Neural cell (in vitro differentiated cells): ENCODE measurements around the gene SFT2D1. TPM values are rescaled to one million over a fixed set of nuclear protein-coding genes. Genes with fewer than 3 reads are reported as not detected.

ENCODE experiments used
- H2AFZ ChIP-seq: fragments of 200-600, 300-800 bp; sonication (generic), shearing (Covaris generic); 2 replicates; pipeline ENCODE4 v1.6.0; 2014; ENCODE audit warnings: low read depth, mild to moderate bottlenecking, antibody characterized with exemption, low read length, moderate library complexity
- H3F3A ChIP-seq: fragments of 200-600 bp; shearing (Covaris generic); 2 replicates; pipeline ENCODE4 v1.6.1; 2016; ENCODE audit warnings: mild to moderate bottlenecking, moderate library complexity, mixed read lengths, antibody characterized with exemption, low read length; ENCODE audit not compliant: insufficient read depth, poor library complexity, severe bottlenecking
- H3K27ac ChIP-seq: fragments of 200-600, 300-800 bp; sonication (generic), shearing (Covaris generic); 2 replicates; pipeline ENCODE4 v1.5.1; 2014; ENCODE audit warnings: mild to moderate bottlenecking, low read length, moderate library complexity
- H3K27me3 ChIP-seq: fragments of 300-800, 200-600 bp; sonication (generic), shearing (Covaris generic); 2 replicates; pipeline ENCODE4 v1.6.0; 2014; ENCODE audit warnings: mild to moderate bottlenecking, low read depth, low read length, moderate library complexity; ENCODE audit not compliant: insufficient read depth
- H3K36me3 ChIP-seq: fragments of 300-800, 200-600 bp; sonication (generic), shearing (Covaris generic); 2 replicates; pipeline ENCODE4 v1.5.1; 2014; ENCODE audit warnings: mild to moderate bottlenecking, antibody characterized with exemption, low read length, moderate library complexity; ENCODE audit not compliant: insufficient read depth
- H3K4me2 ChIP-seq: fragments of 300-800, 200-600 bp; sonication (generic), shearing (Covaris generic); 2 replicates; pipeline ENCODE4 v1.6.0; 2014; ENCODE audit warnings: mild to moderate bottlenecking, low read length
- H3K4me3 ChIP-seq: fragments of 300-800, 200-600 bp; sonication (generic), shearing (Covaris generic); 2 replicates; pipeline ENCODE4 v1.5.1; 2014; ENCODE audit warnings: mild to moderate bottlenecking, low read length, moderate library complexity
- H3K79me2 ChIP-seq: fragments of 200-600 bp; shearing (Covaris generic); replicated peaks from 2 replicates; pipeline ENCODE4 v1.6.0; 2014; ENCODE audit warnings: mild to moderate bottlenecking, low read length, moderate library complexity; ENCODE audit not compliant: insufficient read depth
- H3K9ac ChIP-seq: fragments of 300-800, 200-600 bp; sonication (generic), shearing (Covaris generic); 2 replicates; pipeline ENCODE4 v1.6.1; 2016; ENCODE audit warnings: mild to moderate bottlenecking, low read length, mixed read lengths
- H3K9me2 ChIP-seq: fragments of 200-600 bp; shearing (Covaris generic); 2 replicates; pipeline ENCODE4 v1.6.1; 2016; ENCODE audit warnings: mild to moderate bottlenecking, low read length, mixed read lengths; ENCODE audit not compliant: insufficient read depth
- H3K9me3 ChIP-seq: fragments of 200-600, 300-800 bp; sonication (generic), shearing (Covaris generic); 2 replicates; pipeline ENCODE4 v1.6.1; 2016; ENCODE audit warnings: mild to moderate bottlenecking, mixed run types, low read length, moderate library complexity, mixed read lengths
- H4K20me1 ChIP-seq: fragments of 200-600 bp; shearing (Covaris generic); 2 replicates; pipeline ENCODE4 v1.6.1; 2016; ENCODE audit warnings: mild to moderate bottlenecking, mixed run types; ENCODE audit not compliant: insufficient read depth
- CTCF ChIP-seq: fragments of 450-650 bp; IDR thresholded peaks from 2 replicates; pipeline ENCODE4 v1.5.1; 2014; ENCODE audit warnings: antibody characterized with exemption, mild to moderate bottlenecking, moderate library complexity; ENCODE audit not compliant: poor library complexity, severe bottlenecking
- EP300 ChIP-seq: fragments of 450-650 bp; conservative IDR thresholded peaks from 2 replicates; pipeline ENCODE4 v1.6.1; 2014; ENCODE audit warnings: antibody characterized with exemption, mild to moderate bottlenecking, moderate library complexity; ENCODE audit not compliant: poor library complexity, severe bottlenecking
- EZH2 ChIP-seq: fragments of 200-600, 300-800 bp; shearing (Covaris generic), sonication (generic); IDR thresholded peaks from 2 replicates; pipeline ENCODE4 v1.6.1; 2014; ENCODE audit warnings: antibody characterized with exemption, low read length, borderline replicate concordance, mild to moderate bottlenecking; ENCODE audit not compliant: insufficient read depth, poor library complexity, severe bottlenecking
- MXI1 ChIP-seq: fragments of 450-650 bp; conservative IDR thresholded peaks from 2 replicates; pipeline ENCODE4 v1.6.1; 2014; ENCODE audit warnings: antibody characterized with exemption, mild to moderate bottlenecking; ENCODE audit not compliant: poor library complexity, severe bottlenecking
- POLR2AphosphoS5 ChIP-seq: IDR thresholded peaks from 2 replicates; pipeline ENCODE4 v1.6.1; 2012
- RAD21 ChIP-seq: fragments of 450-650 bp; conservative IDR thresholded peaks from 2 replicates; pipeline ENCODE4 v1.6.1; 2014; ENCODE audit warnings: antibody characterized with exemption, mild to moderate bottlenecking, moderate library complexity
- REST ChIP-seq: IDR thresholded peaks from 2 replicates; pipeline ENCODE4 v1.6.1; 2012; ENCODE audit warnings: borderline replicate concordance
- SMC3 ChIP-seq: fragments of 450-650 bp; conservative IDR thresholded peaks from 2 replicates; pipeline ENCODE4 v1.6.1; 2014; ENCODE audit warnings: antibody characterized with exemption, mild to moderate bottlenecking, moderate library complexity; ENCODE audit not compliant: poor library complexity
- TAF1 ChIP-seq: IDR thresholded peaks from 2 replicates; pipeline ENCODE4 v1.6.1; 2012; ENCODE audit warnings: low read depth
- polyA plus RNA-seq: library from polyadenylated mRNA; depleted of rRNA; stranded (reverse); fragments of >200 nt; gene quantifications from 2 replicates; pipeline ENCODE4 v1.2.3, GENCODE V29; 2014

SFT2D1 gene
- polyA plus RNA-seq, 1 donor from 2014 or later = 81.7 TPM

GRCh38 chr6:166275714-166276166 lies 66.6 kb downstream of the SFT2D1 start:
- no peaks in the 10 kb centered on the region for H3F3A ChIP-seq

GRCh38 chr6:166274739-166275370 lies 67.5 kb downstream of the SFT2D1 start:
- Histone ChIP-seq H3F3A (no peaks in the 10 kb centered on the region), H3K9me2 (no peaks in the 10 kb centered on the region), H3K4me3 (no peak overlapping the region), H3K27ac (no peak overlapping the region), H3K36me3 (no peaks in the 10 kb centered on the region), H3K27me3 (no peaks in the 10 kb centered on the region), H3K9ac (no peak overlapping the region), H4K20me1 (no peaks in the 10 kb centered on the region), H3K4me2 (no peak overlapping the region), H3K79me2 (no peaks in the 10 kb centered on the region), H3K9me3 (no peaks in the 10 kb centered on the region), H2AFZ (no peak overlapping the region)
- TF ChIP-seq POLR2AphosphoS5 (no peak), EZH2 (no peak), REST (no peak), SMC3 (no peak), TAF1 (no peak)

More at GRCh38 chr6:166275714-166276166, 66.6 kb downstream of the SFT2D1 start:
- no peak overlapping the region for H3K27ac ChIP-seq
- no peaks in the 10 kb centered on the region for H3K79me2 ChIP-seq
- H3K27me3 ChIP-seq = no peaks in the 10 kb centered on the region
- TF ChIP-seq RAD21 (peak; percentile 80), REST (no peak), POLR2AphosphoS5 (no peak), SMC3 (peak; percentile 72), CTCF (peak; percentile 85), EP300 (no peak), MXI1 (no peak), TAF1 (no peak), EZH2 (no peak)
- H4K20me1 ChIP-seq = no peaks in the 10 kb centered on the region
- no peaks in the 10 kb centered on the region for H3K9me2 ChIP-seq
- no peak overlapping the region for H3K9ac ChIP-seq
- H3K9me3 ChIP-seq = no peaks in the 10 kb centered on the region
- no peak overlapping the region for H3K4me2 ChIP-seq
- H2AFZ ChIP-seq = no peak overlapping the region
- H3K4me3 ChIP-seq = no peak overlapping the region
- no peaks in the 10 kb centered on the region for H3K36me3 ChIP-seq
